ELF-1 (cell line): ENCODE results near the gene PPP1R13B.

Source experiments
- DNase-seq: peaks from one replicate; pipeline ENCODE4 v3.0.0-alpha.2; 2016; ENCODE audit warnings: low read depth, low spot score

The PPP1R13B gene

DNA sequence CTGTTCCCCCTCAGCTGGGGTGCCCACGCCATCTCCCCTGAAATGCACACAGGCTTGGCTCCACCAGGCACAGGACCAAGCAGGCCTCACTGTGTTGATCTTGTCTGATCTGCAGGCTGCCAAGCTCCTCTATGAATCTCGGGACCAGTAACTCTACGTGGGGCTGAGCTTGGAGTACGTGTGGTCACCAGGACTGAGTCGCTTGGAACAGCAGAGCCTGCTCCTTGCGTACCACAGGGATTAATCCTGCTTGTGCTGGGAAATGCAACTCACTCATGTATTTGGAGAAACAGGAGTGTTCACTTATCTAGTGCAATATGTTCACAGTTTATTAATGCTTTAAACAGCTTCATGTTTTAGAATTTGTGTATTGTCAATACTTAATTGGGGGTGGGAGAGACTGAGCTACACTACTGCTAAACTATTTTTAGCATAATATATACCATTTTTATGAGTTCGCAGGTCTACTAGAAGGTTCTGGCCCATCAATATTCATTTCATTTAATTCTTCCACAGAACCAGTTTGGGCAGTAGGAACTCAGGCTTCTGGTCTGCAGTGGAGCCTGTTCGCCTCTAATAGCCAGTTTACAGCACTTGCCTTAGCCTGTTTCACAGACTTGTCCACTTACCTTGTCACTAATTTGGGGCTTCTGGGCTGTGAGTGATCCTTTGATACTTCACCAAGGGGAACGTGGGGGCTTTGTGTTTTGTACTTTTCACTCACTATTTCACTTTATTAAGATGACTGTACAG is 114.3 kb downstream of the PPP1R13B start:
- no peak for DNase-seq

DNA sequence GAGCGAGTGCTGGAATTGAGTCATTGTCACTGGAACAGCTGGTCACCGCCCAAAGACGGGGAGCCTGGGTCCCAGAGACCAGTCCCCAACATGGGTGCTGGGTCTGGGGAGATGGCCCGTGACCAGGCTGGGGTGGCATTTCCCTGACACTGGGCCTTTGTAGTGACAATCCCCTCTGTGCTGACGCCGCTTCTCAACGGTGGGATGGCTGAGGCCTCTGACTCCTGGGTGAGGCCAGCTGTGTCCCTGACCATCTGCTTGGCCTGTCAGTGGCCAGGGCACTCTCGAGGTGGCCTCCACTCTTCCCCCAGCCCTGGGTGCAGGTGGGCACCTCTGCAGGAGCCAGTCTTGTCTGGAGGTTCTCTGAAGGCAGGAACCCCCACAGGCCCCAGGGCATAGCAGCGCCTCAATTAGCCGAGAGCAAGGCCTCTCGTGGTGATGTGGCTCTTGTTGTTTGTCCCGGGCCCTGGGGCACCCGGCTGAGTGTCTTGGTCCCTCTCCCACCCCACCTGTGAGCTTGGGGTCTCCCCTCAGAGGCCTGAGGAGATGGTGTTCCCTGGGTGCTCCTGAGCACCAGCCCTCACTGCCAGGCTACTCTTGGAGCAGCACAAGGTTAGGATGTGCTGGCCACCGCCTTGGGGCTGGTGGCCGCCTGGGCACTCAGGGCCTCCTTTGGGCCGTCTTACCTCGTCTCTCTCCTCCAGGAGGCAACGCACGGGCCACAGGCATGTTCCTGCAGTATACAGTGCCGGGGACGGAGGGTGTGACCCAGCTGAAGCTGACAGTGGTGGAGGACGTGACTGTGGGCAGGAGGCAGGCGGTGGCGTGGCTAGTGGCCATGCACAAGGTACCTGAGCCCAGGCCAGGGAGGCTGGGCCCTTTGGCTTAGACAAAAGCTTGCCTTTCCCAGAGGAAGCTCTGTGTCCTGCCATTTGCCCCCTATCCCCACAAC is 115.2 kb downstream of the PPP1R13B start:
- DNase-seq, result no peak

DNA sequence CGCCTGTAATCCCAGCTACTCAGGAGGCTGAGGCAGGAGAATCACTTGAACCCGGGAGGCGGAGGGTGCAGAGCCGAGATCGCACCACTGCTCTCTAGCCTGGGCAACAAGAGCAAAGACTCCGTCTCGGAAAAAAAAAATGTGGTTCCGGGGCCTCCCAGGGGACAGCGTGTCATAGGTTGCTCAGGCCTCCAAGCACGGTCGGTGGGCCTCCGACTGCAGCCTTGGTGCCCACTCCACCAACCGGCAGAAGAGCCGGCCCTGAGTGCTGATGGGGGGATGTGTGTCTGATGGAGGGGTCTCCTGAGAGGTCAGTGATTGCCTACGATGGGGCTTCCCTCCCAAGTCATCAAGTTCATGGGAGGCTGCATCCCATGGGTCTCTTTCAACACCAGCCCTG is 115.9 kb downstream of the PPP1R13B start:
- no peak for DNase-seq

DNA sequence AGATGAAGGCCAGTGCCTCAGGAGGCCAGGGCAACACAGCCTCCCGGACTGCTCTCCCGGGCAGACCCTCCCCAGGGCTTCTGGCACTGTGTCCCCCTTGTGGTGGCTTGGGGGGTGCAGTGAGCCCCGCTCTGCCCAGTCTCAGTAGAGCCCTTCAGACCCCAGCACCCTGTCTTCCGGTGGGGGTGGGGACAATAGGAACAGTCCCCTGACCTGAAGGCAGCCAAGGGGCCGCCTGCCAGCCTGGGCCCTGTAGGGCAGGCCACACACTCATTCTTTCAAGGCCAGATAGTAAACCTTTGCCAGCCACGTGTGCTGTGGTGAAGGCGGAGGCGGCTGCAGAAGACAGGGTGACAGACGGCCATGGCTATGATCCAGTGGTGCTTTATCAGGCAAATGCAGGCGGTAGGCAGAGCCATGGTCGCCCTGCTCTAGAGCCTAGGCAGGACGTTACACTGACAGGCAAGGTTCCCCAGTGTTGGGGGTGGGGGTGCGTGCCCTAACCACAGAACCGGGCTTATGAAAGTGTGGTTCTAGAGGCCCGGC is 116.8 kb downstream of the PPP1R13B start:
- DNase-seq, result no peak

DNA sequence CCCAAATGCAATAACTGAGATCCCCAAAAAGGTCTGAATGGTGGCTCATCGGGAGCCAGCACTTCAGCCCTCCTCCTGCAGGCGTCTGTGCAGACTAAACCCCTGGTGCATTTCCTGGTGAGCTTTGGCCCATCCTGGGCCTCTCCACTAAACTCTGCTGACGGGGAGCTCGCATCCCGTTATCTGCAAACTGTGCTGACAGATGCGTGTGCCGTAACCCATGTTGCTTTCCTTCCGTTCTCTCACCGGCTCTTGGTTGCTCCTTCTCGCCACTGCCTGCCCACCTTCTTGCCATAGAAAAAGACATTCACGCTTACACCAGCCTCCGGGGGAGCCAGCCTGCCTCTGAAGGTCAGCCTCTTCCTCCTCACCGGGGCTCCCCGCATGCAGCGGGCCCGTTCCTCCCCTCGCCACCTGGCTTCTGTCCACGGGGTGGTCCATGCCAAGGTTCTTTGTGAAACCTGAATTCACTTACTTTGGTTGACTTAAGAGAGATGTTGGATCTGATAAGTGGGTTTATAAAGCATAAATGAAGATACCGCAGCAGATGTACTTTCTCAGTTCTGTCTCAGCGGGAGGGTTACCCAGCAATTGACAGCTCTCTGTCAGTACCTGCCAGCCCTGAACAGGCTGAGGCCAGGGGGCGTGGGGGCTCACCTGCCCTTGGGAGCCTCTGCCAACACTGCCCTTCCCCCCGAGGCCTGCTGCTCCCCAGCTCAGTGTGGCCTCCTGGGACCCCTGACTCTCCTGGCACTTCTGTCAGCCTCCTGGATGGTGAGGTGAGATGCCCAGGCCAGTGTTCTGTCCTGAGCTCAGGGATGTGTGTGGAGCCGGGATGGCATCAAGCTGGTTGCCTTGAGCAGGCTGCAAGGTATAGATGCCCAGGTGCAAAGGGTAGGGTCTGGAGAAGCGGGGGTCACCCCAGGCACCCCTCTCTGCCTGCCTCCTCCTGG is 117.6 kb downstream of the PPP1R13B start:
- DNase-seq, result no peak

DNA sequence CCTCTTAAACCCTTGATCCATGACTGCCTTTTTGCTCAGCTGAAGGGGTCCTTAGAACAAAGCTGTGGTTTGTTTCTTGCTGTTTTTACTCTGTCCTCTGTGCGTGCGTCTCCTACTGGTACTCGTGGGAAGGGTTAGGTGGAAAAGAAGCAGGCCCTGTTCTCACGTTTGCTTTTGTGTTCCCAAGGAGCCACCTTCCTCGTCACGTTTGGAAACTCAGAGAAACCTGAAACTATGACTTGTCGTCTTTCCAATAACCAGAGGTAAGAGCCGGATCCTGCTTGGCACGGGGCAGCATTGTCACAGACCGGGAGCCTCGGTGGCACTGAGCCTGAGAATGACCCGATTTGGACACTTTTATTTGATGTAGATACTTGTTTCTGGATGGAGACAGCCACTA is 118.7 kb downstream of the PPP1R13B start:
- no peak for DNase-seq

DNA sequence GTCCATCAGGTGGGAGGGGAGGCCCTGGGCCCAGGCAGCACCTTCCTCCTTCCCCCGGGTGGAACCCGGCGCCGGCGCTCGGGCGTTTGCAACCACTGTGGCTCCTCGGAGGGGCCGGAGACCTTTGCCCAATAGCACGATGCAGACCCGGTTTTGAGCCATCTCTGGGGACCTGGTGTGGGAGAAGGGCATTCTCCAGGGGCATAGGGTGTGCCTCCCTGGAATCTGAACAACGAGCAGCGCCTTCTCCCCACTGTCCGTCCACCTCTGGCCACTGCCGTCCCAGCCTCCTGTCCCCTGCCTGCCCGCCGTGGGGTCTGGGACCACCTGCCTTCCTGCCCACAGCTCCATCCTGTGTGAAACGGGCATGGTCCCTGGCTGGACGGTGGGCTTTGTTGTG is 119.2 kb downstream of the PPP1R13B start:
- DNase-seq, result no peak

DNA sequence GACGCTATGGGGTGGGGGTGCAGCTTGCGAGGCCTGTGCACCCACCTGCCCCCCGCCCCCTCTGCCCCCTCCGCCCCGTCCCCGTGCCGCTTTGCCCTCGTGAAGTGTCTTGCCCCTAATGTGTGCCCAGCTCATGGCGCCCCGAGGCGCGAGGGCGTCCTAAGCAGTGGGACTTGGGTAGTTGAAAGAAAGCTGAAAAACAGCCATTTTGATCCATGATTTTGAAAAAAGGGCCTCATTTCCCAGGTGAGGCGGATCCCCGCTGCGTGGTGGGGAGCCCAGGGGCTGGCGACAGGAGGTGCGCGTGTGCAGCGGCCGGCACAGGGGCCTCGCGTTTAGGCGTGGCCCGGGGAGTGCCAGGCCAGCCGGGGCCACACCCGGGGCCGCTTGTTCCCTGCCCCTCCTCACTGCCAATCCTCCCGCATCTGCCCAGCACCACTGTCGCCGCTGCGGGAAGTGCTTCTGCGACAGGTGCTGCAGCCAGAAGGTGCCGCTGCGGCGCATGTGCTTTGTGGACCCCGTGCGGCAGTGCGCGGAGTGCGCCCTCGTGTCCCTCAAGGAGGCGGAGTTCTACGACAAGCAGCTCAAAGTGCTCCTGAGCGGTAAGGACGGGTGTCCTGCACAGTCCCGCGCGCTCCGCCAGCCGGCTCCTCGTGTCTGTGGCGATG is 119.9 kb downstream of the PPP1R13B start:
- DNase-seq, result peak; percentile 72

DNA sequence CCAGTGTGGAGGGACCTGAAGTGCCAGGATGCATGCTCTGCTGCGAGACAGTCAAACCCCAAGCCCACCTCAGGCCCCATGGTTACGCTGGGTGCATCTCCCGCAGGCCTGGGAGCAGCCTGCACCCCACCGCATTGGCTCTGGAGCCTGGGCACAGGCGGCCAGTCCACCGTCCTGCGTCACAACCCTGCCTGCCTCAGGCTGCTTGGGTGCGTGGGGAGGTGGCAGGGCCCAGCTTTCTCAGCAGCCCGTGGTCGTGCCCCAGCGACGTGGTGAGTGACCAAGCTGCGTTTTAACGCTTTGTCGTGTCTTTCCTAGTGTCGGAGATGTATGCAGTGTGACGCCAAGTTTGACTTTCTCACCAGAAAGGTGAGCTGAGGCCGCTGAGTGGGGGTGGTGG is 120.9 kb downstream of the PPP1R13B start:
- DNase-seq, result no peak

DNA sequence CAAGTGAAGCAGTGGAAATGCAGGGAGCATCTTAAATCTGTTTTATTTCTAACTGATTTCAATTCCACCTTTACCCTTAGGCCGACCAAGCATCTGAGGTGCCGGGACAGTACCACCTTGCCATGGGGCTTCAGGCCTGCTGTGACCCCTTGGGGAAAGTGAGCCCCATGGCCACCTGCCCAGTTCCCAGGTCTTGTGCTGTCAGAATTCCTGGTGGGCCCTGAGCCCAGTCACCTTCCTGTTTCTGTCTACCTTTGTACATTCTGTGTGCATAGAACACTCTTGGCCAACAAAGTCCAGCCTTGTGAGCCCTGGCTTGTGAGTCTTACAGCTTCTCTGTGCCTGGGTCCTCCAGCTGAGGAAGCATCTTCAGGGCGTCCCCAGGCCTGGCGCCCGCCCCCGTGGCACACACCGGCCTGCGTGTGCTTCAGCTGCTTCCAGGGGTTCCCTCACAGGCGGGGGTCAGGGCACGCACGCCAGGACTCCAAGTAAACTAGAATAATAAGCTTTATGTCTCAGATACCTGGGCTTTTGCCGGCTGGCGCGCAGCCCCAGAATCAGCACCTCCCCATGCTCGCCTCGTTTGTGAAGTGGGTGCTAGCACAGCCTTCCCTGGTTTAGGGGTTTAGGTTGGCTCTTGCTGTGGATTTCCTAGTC is 121.5 kb downstream of the PPP1R13B start:
- no peak for DNase-seq

DNA sequence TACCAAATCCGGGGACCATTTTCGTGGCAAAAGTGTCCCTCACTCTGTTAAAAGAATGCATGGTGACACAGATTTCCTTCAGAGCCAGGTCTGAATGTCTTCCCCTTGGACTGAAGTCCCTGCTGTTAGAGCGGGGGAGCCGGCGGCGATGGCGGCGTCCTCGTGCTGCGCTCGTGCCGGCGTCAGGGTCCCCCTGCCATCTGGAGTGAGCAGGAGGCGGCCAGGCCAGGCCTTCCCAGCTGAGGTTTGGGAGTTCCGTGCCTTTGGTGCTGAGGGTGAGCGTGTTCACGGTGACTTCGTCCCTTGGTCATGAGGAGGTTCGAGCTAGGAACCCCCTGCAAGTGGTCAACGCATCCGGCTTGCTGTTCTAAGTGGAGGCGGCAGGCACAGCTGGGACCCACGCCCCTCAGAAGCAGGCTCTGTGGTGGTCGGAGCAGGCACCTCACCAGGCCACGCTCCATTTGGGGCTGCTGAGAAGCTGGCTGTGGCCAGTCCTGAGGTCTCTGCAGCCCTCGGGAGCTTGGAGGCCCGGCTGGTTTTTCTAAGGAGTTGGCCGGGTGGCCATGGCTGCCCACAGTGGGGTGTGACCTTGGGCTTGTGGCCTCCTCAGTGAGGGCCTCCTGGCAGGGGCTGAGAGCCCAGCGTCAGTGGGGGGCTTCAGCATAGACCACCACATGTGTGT is 122.2 kb downstream of the PPP1R13B start:
- no peak for DNase-seq

DNA sequence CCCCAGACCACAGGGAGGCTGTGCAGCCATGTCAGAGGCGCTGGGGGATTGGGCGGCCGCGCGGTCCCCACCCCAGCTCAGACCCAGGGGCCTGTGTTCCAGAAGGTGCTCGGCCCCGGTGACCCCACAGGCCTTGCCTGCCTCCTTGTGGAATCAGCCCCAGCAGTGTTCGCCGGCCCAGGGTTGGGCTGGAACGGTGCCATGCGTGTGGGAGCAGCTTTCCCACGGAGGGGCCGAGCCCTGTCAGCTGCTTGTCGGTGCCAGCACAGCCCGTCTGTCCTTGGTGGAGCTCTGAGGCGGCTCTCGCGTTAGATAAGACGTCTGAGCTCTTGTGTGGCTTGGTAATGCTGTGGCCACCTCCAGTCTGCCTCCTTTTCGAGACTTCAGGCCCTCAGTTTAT is 123.3 kb downstream of the PPP1R13B start:
- DNase-seq, result no peak

DNA sequence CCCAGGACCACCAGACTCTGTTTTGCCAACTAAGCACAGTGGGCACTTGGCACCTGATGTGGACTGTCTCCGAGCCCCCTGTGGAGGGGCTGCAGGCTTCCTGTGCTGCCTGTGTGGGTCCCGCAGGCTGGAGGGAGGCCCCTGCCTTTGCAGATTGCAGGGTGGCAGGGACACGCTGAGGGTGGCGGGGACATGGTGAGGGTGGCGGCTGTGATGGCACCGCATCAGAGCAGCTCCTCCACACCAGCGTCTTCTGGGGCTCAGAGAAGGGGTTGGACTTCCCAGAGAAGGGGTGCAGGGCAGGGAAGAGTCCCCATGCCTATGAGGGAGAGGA is 123.7 kb downstream of the PPP1R13B start:
- no peak for DNase-seq

DNA sequence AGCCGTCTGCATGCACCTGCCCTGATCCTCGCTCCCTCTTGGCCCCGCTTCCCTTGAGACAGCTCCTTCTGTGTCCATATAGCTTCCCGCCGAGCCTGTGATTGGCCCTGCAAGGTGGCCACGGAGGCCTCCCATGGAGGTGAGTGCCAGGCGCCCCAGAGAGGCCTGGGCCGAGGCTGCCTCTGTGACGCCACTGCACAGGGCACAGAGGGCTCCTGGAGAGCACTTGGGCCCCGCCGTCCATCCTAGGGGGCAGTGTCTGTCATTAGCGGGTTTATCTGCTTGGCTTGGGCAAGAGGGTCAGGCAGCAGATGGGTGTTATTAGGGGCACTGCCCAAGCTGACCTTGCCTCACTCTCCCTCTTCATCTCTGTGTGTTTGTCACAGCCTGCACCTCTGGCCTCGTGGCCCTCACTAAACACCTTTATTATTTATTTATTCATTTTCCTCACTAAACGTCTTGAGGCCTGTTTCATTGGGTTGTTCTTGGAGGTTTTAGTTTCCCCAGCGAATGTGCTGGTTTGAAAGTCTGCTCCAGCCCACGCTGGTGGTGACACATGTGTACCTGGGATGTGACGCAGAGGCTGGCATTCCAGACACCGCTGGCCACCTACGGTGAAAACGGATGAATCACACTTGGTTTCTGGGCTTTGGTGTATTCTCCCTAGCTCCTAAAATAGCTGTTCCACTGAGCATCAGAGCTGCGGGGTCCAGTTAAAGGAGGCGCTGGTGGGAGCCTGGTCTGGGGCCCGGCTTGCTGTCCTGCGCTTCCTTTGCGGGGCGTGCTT is 125.8 kb downstream of the PPP1R13B start:
- DNase-seq, result no peak

DNA sequence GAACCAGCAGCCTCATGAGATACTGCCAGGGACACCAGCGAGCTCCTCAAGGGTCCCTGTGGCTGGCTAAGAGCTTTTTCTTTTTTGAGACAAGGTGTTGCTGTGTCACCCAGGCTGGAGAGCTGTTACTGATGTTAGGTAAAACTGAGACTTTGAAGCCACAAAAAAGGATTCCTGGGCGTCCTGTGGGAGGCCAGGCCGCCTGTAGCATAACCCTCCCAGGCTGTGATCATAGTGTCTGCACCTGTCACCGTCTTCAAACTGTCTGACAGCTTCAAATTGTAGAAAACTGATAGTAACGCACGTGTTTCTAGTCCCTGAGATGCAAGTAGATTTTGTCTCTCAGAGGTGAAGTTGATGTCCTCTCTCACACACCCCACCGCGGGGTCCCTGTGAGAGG is 127.6 kb downstream of the PPP1R13B start:
- DNase-seq, result no peak

DNA sequence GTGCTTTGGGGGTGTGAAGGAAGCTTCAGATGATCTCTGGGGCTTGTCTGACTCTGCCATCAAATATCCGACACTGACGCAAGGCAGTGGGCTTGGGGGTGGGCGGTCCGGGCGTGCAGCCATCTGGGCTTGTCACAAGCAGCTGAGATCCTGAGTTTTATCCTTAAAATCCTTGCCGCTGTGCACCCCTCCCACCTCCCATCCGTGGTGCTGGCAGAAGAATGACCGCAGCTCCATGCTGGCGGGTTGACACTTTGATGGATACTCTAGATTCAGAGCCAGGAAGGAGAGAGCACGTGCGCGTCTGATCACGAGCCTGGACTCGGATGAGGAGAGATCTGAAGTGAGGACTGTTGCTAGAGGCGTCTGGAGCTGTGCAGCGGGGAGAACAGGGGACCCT is 128.8 kb downstream of the PPP1R13B start:
- peak; percentile 29 for DNase-seq

DNA sequence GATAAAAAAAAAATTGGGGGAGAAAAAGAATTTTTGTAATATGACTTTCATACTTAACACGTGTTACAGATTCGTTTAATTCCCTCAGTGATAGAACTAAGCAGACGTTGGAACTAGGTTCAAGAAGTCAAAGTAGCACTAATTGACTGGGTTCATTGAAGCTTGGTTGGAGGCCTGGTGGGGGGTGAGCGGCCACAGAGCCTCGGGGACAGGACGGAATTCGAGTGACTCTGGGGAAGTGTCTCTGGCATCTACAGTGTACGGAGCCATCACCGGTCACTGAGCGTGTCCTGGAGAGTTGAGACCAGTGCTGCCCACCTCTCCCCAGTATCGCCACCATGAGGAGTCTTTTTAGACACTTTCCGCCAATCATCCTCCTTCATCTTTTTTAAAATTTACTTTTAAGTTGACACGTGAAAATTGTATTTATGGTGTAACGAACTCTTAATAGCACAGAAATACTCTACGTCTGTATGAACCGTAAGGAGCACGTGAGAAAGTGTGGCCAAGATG is 130.4 kb downstream of the PPP1R13B start:
- DNase-seq, result peak; percentile 47

DNA sequence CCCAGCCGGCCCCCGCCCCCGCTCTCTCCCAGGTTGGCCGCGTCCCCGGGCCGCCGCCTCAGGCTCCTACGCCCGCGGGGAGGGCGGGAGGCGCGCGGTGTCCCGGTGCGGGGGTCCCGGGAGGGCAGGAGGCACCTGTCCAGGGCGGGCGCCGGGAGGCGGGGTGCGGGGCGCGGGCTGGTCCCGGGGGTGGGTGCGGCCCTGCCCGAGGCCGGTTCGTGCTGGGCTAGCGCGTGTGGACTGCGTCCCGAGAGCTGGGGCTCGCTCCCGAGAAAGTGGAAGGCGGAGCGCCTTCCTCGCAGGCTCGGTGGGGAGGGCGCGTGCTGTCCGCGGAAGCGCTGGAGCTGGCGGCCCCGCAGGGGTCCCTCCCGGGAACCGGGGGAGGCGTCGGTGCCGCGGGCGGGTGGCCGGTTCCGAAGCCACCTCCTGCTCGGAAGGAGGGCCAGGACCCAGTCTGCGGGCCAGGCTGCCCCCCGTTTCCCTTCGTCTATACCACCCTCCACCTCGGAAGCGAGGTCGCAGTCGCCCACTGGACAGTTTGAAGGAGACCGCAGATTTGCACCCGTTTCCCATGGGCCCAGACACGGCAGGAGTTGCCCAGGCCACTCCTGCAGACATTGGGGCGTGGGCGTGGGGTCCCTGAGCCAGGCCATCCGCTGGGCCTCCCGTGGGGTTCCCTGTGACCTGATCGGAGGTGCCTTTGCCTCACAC is 131.1 kb downstream of the PPP1R13B start:
- no peak for DNase-seq
